Suprapubic skin (tissue), 4 donors: ENCODE results near the gene C17orf78.

ENCODE experiments used
- CTCF ChIP-seq, 2 donors: fragments of 200-600 bp in 1 of 2; fragments of 450-650 bp in 1 of 2; sonication (generic) in 1 of 2; IDR thresholded peaks; one replicate each; pipeline ENCODE4 v1.5.1; 2016 to 2019; ENCODE audit warnings: antibody characterized with exemption in 2 of 2, mild to moderate bottlenecking in 1 of 2, moderate library complexity in 1 of 2
- POLR2A ChIP-seq, 2 donors: fragments of 450-650 bp; IDR thresholded peaks; one replicate each; pipeline ENCODE4 v1.6.1; 2017; ENCODE audit warnings: antibody characterized with exemption in 2 of 2, mild to moderate bottlenecking in 2 of 2, moderate library complexity in 2 of 2
- POLR2AphosphoS5 ChIP-seq, 3 donors: sonication (generic); formaldehyde crosslinking; IDR thresholded peaks; one replicate each; pipeline ENCODE4 v1.6.1; 2017; ENCODE audit warnings: antibody characterized with exemption in 3 of 3

DNA sequence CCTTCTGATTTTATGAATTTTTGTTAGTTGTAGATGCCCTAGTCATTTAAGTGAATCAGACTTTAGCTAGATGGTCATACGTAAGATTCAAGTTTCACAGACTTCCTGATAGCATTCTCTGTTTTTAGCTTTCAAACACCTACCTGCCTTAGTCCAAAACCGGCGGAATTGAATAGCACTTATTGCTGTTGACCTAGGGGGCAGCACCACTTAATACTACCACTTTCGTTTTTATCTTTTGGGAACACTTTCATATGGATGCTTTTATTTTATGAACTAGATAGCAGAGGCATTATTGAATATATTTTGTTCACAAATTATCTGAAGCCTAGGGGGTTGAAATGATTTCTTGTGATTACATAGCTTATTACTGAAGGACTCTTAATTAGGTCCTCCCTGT, 62.4 kb downstream of the C17orf78 start:
- TF ChIP-seq POLR2AphosphoS5 (IDR thresholded peaks at IDR 0.05): no peak
- TF ChIP-seq CTCF (IDR thresholded peaks at IDR 0.05): no peak
- no peak for TF ChIP-seq POLR2A (IDR thresholded peaks at IDR 0.05)
